PFSK-1 (cell line): ENCODE measurements around the gene COQ8B.

ENCODE experiments used
- POLR2AphosphoS5 ChIP-seq: IDR thresholded peaks from 2 replicates; pipeline ENCODE4 v1.6.1; 2012; ENCODE audit warnings: low read depth, mild to moderate bottlenecking, control low read depth, low read length, moderate library complexity
- REST ChIP-seq, 2 experiments: IDR thresholded peaks; 2 replicates each; pipeline versions ENCODE4 v1.6.1 to v1.8.0; 2011 to 2012; ENCODE audit warnings: low read depth in 2 of 2, low read length in 2 of 2, control low read depth in 1 of 2, inconsistent platforms in 1 of 2, mild to moderate bottlenecking in 1 of 2, moderate library complexity in 1 of 2; ENCODE audit not compliant: insufficient read depth in 1 of 2
- TAF1 ChIP-seq: IDR thresholded peaks from 2 replicates; pipeline ENCODE4 v1.6.1; 2012; ENCODE audit warnings: low read length, control low read depth, borderline replicate concordance; ENCODE audit not compliant: insufficient read depth

GRCh38 chr19:40759352-40759751 lies 42.7 kb upstream of the COQ8B start:
- TF ChIP-seq REST (IDR thresholded peaks at IDR 0.05; ENCODE audit: insufficient read depth in 1 of 2, low read depth in 2 of 2, low read length in 2 of 2) (no peak), TAF1 (no peak), POLR2AphosphoS5 (no peak)
